Parathyroid adenoma (tissue), 2 donors: ENCODE results near the gene PDE4D.

Source experiments
- H2AFZ ChIP-seq: fragments of 300-600 bp; sonication (generic); one replicate; pipeline ENCODE4 v1.7.0; 2017; ENCODE audit warnings: antibody characterized with exemption, mild to moderate bottlenecking
- H3K27ac ChIP-seq: fragments of 300-600 bp; sonication (generic); one replicate; pipeline ENCODE4 v1.7.0; 2017
- H3K27me3 ChIP-seq: fragments of 300-600 bp; sonication (generic); one replicate; pipeline ENCODE4 v1.7.0; 2017; ENCODE audit warnings: low read length; ENCODE audit not compliant: control insufficient read depth, insufficient read depth
- H3K36me3 ChIP-seq: fragments of 300-600 bp; sonication (generic); one replicate; pipeline ENCODE4 v1.7.0; 2017; ENCODE audit warnings: low read length; ENCODE audit not compliant: control insufficient read depth, insufficient read depth
- H3K4me1 ChIP-seq: fragments of 300-600 bp; sonication (generic); one replicate; pipeline ENCODE4 v1.7.0; 2017; ENCODE audit warnings: control low read depth
- H3K4me2 ChIP-seq: fragments of 300-600 bp; sonication (generic); one replicate; pipeline ENCODE4 v1.7.0; 2017; ENCODE audit warnings: low read length
- H3K4me3 ChIP-seq: fragments of 300-600 bp; sonication (generic); one replicate; pipeline ENCODE4 v1.7.0; 2017; ENCODE audit warnings: low read depth, low read length
- H3K79me2 ChIP-seq: fragments of 300-600 bp; sonication (generic); one replicate; pipeline ENCODE4 v1.7.0; 2017; ENCODE audit warnings: control low read depth
- H3K9ac ChIP-seq: fragments of 300-600 bp; sonication (generic); one replicate; pipeline ENCODE4 v1.7.0; 2017; ENCODE audit warnings: mild to moderate bottlenecking
- H3K9me3 ChIP-seq: fragments of 300-600 bp; sonication (generic); one replicate; pipeline ENCODE4 v1.7.0; 2017; ENCODE audit warnings: low read length; ENCODE audit not compliant: control insufficient read depth
- TF ChIP-seq, protein P1 (sequence below): fragments of 300-600 bp; sonication (generic); IDR thresholded peaks from one replicate; pipeline ENCODE4 v1.7.0; 2017; ENCODE audit warnings: antibody characterized with exemption, mild to moderate bottlenecking
- donor health status: primary hyperparathyroidism.

Gene PDE4D

DNA sequence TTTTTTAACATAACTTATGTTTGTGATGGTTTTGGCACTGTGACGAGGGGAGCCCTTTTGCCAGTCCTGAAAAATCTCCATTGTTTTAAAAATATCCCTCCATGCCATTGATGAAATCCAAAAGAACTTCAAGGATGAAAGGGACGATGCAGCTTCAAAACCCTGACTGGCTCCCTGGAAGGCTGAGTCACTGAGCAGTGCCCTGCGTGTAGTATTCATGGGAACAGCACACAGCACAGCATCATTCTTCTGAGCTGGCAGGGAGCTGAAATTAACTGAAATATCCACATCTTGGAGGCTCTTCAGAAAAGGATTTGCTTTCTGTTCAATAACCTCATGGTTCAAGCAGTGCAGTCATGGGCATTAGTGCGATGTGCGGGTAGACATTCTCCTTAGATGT lies 29.7 kb downstream of the PDE4D start:
- H3K4me1 ChIP-seq: no peaks in the 10 kb centered on the region
- H3K4me3 ChIP-seq: no peak overlapping the region
- no peak overlapping the region for H3K4me2 ChIP-seq
- no peak overlapping the region for H3K27ac ChIP-seq
- no peak overlapping the region for H3K9ac ChIP-seq
- H3K27me3 ChIP-seq: no peaks in the 10 kb centered on the region
- no peaks in the 10 kb centered on the region for H3K79me2 ChIP-seq
- H3K9me3 ChIP-seq: no peaks in the 10 kb centered on the region
- TF ChIP-seq, protein P1, sequence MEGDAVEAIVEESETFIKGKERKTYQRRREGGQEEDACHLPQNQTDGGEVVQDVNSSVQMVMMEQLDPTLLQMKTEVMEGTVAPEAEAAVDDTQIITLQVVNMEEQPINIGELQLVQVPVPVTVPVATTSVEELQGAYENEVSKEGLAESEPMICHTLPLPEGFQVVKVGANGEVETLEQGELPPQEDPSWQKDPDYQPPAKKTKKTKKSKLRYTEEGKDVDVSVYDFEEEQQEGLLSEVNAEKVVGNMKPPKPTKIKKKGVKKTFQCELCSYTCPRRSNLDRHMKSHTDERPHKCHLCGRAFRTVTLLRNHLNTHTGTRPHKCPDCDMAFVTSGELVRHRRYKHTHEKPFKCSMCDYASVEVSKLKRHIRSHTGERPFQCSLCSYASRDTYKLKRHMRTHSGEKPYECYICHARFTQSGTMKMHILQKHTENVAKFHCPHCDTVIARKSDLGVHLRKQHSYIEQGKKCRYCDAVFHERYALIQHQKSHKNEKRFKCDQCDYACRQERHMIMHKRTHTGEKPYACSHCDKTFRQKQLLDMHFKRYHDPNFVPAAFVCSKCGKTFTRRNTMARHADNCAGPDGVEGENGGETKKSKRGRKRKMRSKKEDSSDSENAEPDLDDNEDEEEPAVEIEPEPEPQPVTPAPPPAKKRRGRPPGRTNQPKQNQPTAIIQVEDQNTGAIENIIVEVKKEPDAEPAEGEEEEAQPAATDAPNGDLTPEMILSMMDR: no peak
- no peak overlapping the region for H2AFZ ChIP-seq
- no peaks in the 10 kb centered on the region for H3K36me3 ChIP-seq

DNA sequence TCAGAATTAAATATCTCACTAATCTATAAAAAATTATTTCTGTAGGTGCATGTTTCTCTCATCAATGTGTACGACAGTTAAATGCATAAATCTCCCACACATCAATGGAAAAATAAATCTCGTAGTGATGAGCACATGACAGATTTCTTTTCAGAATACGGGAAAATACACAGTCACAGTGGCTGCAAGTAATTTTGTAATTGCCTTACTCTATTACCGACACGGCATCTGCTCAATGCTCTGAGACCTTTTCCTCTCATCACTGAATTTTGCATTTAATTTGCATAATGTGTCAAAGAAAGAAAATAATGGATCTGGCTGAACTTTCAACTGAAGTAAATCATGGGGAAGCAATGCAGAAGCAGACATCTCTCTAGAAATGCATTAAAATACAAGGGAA lies 37.2 kb downstream of the PDE4D start:
- H3K4me1 ChIP-seq: no peaks in the 10 kb centered on the region
- H3K36me3 ChIP-seq: no peaks in the 10 kb centered on the region
- H3K9me3 ChIP-seq: no peaks in the 10 kb centered on the region

DNA sequence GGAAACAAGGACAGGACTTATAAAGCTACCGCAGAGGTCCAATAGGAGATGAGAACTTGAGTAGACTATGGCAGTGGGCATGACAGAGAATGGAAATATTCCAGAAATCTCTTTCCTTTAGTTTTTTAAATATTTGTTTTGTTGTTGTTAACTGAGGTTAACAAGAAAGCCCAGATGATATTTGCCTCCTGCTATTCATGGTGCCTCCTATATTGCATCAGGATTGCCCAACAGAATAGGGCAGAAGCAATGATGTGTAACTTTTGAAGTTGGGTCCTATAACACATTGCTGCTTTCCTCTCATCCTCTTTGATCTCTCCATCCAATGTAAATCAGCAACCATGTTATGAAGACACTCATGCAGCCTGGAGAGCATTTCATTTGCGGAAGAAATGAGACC lies 42.8 kb downstream of the PDE4D start:
- TF ChIP-seq, protein P1: no peak
- Histone ChIP-seq H3K4me3 (no peak overlapping the region), H3K4me1 (no peaks in the 10 kb centered on the region), H3K27me3 (no peaks in the 10 kb centered on the region), H2AFZ (no peak overlapping the region), H3K36me3 (no peaks in the 10 kb centered on the region), H3K79me2 (no peaks in the 10 kb centered on the region), H3K9me3 (no peaks in the 10 kb centered on the region), H3K4me2 (no peak overlapping the region), H3K9ac (no peak overlapping the region), H3K27ac (no peak overlapping the region)

More for the DNA sequence above, 37.2 kb downstream of the PDE4D start:
- H3K4me2 ChIP-seq: no peak overlapping the region
- no peak overlapping the region for H3K9ac ChIP-seq
- H3K27me3 ChIP-seq: no peaks in the 10 kb centered on the region
- H3K4me3 ChIP-seq: no peak overlapping the region
- no peaks in the 10 kb centered on the region for H3K79me2 ChIP-seq
- H2AFZ ChIP-seq: no peak overlapping the region
- TF ChIP-seq, protein P1: no peak
- H3K27ac ChIP-seq: no peak overlapping the region

DNA sequence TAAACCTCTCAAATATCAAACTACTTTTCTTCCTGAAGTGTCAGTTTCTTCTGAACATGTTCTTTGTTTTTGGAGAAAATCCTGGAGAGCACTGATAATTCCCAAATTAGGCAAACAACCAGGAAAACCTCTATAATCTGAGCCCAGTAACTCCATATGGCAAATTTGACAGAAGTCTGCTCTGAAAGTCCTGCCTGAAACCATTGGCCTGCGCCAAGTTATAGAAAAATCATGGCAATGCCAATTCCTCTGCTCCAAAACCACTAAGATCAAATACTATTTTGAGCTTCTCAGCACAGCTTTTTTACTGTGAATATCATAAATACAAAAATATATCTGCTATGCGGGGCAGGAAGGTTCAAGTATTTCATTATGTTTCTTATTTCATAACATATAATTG lies 45.9 kb downstream of the PDE4D start:
- TF ChIP-seq, protein P1: no peak
- Histone ChIP-seq H3K4me2 (no peak overlapping the region), H3K4me1 (no peaks in the 10 kb centered on the region), H3K9me3 (no peaks in the 10 kb centered on the region), H3K4me3 (no peak overlapping the region), H2AFZ (no peak overlapping the region), H3K9ac (no peak overlapping the region), H3K27ac (no peak overlapping the region), H3K36me3 (no peaks in the 10 kb centered on the region), H3K27me3 (no peaks in the 10 kb centered on the region), H3K79me2 (no peaks in the 10 kb centered on the region)

DNA sequence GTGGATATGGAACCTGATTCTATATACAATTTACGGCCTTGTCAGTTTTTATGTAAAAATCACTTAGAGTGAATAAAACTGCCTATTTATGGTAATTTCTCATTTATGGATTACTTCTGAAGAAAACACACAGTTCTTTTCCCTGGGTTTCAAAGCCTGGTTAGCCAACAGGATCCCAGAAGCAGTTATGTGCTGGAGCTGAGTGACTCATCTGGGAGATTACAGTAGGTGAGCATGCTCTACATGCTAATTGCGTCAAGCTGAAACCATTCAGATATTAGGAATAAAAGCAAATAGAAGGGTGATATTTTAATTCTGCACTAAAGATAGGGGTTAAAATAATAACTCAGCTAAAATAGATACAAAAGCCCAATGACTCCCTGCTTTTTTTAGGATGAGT lies 47.8 kb downstream of the PDE4D start:
- no peak overlapping the region for H3K4me3 ChIP-seq
- H3K4me2 ChIP-seq: no peak overlapping the region
- TF ChIP-seq, protein P1: no peak
- H3K9ac ChIP-seq: no peak overlapping the region
- no peaks in the 10 kb centered on the region for H3K79me2 ChIP-seq
- no peak overlapping the region for H3K27ac ChIP-seq
- H3K9me3 ChIP-seq: no peaks in the 10 kb centered on the region
- no peak overlapping the region for H2AFZ ChIP-seq
- H3K36me3 ChIP-seq: no peaks in the 10 kb centered on the region
- H3K4me1 ChIP-seq: no peaks in the 10 kb centered on the region
- H3K27me3 ChIP-seq: no peaks in the 10 kb centered on the region
